SK-N-SH (cell line): ENCODE results near the gene PDE6B. TPM values are rescaled to one million over a fixed set of nuclear protein-coding genes. Genes with fewer than 3 reads are reported as not detected.

Experiments
- CTCF ChIA-PET: fragments of 300-600, 350-600 bp; formaldehyde crosslinking; extraction: SDS; loops from one replicate; lab custom pipeline; 2021; lab: Yijun Ruan, JAX
- POLR2A ChIA-PET: fragments of 350-600 bp; sonication (Branson Sonifier 250); formaldehyde crosslinking; extraction: SDS; loops from one replicate; lab custom pipeline; 2020; ENCODE audit warnings: antibody characterized with exemption, inconsistent platforms; lab: Yijun Ruan, JAX
- DNase-seq: peaks from one replicate; pipeline ENCODE4 v3.0.0; 2012
- H2AFZ ChIP-seq: fragments of 200-600 bp; sonication (generic); 2 replicates; pipeline ENCODE4 v1.8.1; 2016; ENCODE audit warnings: antibody characterized with exemption, mild to moderate bottlenecking, low read depth
- H3F3A ChIP-seq: fragments of 200-600 bp; sonication (generic); replicated peaks from 2 replicates; pipeline ENCODE3; 2016; ENCODE audit warnings: antibody characterized with exemption, mild to moderate bottlenecking; ENCODE audit not compliant: insufficient read depth
- H3K27ac ChIP-seq, 2 experiments: fragments of 200-500 bp in 1 of 2; fragments of 200-600 bp in 1 of 2; sonication (Bioruptor generic) in 1 of 2; sonication (generic), shearing (Covaris generic) in 1 of 2; 2 replicates each; pipeline versions ENCODE4 v1.5.1 to v1.6.1; 2014 to 2016; ENCODE audit warnings: low read depth in 2 of 2, inconsistent platforms in 1 of 2, low read length in 1 of 2, mild to moderate bottlenecking in 1 of 2, mixed read lengths in 1 of 2
- H3K27me3 ChIP-seq: fragments of 200-600 bp; sonication (generic), shearing (Covaris generic); 2 replicates; pipeline ENCODE4 v1.6.1; 2016; ENCODE audit warnings: mixed run types; ENCODE audit not compliant: insufficient read depth
- H3K36me3 ChIP-seq, 2 experiments: fragments of 200-500 bp in 1 of 2; fragments of 200-600 bp in 1 of 2; sonication (Bioruptor generic) in 1 of 2; sonication (generic) in 1 of 2; replicated peaks in 1 of 2; 2 replicates each; pipeline versions ENCODE3 to v1.5.1; 2014 to 2016; ENCODE audit warnings: low read length in 1 of 2, mild to moderate bottlenecking in 1 of 2; ENCODE audit not compliant: insufficient read depth in 2 of 2, control insufficient read depth in 1 of 2
- H3K4me1 ChIP-seq, 2 experiments: fragments of 200-500 bp in 1 of 2; fragments of 200-600 bp in 1 of 2; sonication (Bioruptor generic) in 1 of 2; sonication (generic), shearing (Covaris generic) in 1 of 2; 2 replicates each; pipeline versions ENCODE4 v1.5.1 to v1.6.1; 2014 to 2016; ENCODE audit warnings: low read depth in 1 of 2, low read length in 1 of 2, mixed run types in 1 of 2; ENCODE audit not compliant: insufficient read depth in 2 of 2, control insufficient read depth in 1 of 2
- H3K4me2 ChIP-seq: fragments of 200-600 bp; sonication (generic), shearing (Covaris generic); 2 replicates; pipeline ENCODE4 v1.6.1; 2017; ENCODE audit warnings: mixed run types
- H3K4me3 ChIP-seq, 2 experiments: fragments of 200-500 bp in 1 of 2; fragments of 200-600 bp in 1 of 2; sonication (Bioruptor generic) in 1 of 2; sonication (generic), shearing (Covaris generic) in 1 of 2; 2 replicates each; pipeline versions ENCODE4 v1.5.1 to v1.8.1; 2014 to 2016; ENCODE audit warnings: low read depth in 2 of 2, inconsistent platforms in 1 of 2, low read length in 1 of 2, mild to moderate bottlenecking in 1 of 2, mixed read lengths in 1 of 2, moderate library complexity in 1 of 2
- H3K79me2 ChIP-seq: fragments of 200-600 bp; sonication (generic); 2 replicates; pipeline ENCODE4 v1.8.1; 2017; ENCODE audit warnings: mild to moderate bottlenecking; ENCODE audit not compliant: insufficient read depth
- H3K9ac ChIP-seq: fragments of 200-600 bp; sonication (generic); 2 replicates; pipeline ENCODE4 v1.6.1; 2017; ENCODE audit warnings: mixed run types
- H3K9me2 ChIP-seq: fragments of 200-600 bp; sonication (generic); 2 replicates; pipeline ENCODE4 v1.6.1; 2017; ENCODE audit warnings: mixed run types
- H3K9me3 ChIP-seq: fragments of 200-600 bp; sonication (generic); 2 replicates; pipeline ENCODE4 v1.6.1; 2017; ENCODE audit warnings: mixed run types, mild to moderate bottlenecking, moderate library complexity
- H4K20me1 ChIP-seq: fragments of 200-600 bp; sonication (generic); 2 replicates; pipeline ENCODE4 v1.6.1; 2017; ENCODE audit warnings: mild to moderate bottlenecking, mixed run types; ENCODE audit not compliant: insufficient read depth
- CHD2 ChIP-seq: fragments of 150-350 bp; IDR thresholded peaks from 2 replicates; pipeline ENCODE4 v1.6.1; 2018; ENCODE audit warnings: low read length; ENCODE audit not compliant: partially characterized antibody
- FOSL2 ChIP-seq: IDR thresholded peaks from 2 replicates; pipeline ENCODE4 v1.4.0; 2012; ENCODE audit warnings: low read depth, mild to moderate bottlenecking, moderate library complexity, borderline replicate concordance
- FOXM1 ChIP-seq: IDR thresholded peaks from 2 replicates; pipeline ENCODE4 v1.4.0; 2012; ENCODE audit warnings: low read depth, mild to moderate bottlenecking
- GABPA ChIP-seq: IDR thresholded peaks from 2 replicates; pipeline ENCODE4 v1.4.0; 2012; ENCODE audit warnings: low read depth, mild to moderate bottlenecking
- MAX ChIP-seq: IDR thresholded peaks from 2 replicates; pipeline ENCODE4 v1.4.0; 2012; ENCODE audit warnings: low read depth
- MXI1 ChIP-seq: IDR thresholded peaks from 2 replicates; pipeline ENCODE4 v1.6.1; 2012; ENCODE audit warnings: mild to moderate bottlenecking, low read depth, low read length, improper control_type of control experiment
- NFIC ChIP-seq: IDR thresholded peaks from 2 replicates; pipeline ENCODE4 v1.4.0; 2012; ENCODE audit warnings: borderline replicate concordance
- NRF1 ChIP-seq: IDR thresholded peaks from 2 replicates; pipeline ENCODE4 v1.6.1; 2012; ENCODE audit warnings: low read depth, mild to moderate bottlenecking, low read length
- POLR2AphosphoS5 ChIP-seq: IDR thresholded peaks from 2 replicates; pipeline ENCODE4 v1.6.1; 2012; ENCODE audit warnings: low read depth, low read length
- RAD21 ChIP-seq: IDR thresholded peaks from 2 replicates; pipeline ENCODE4 v1.6.1; 2012; ENCODE audit warnings: mild to moderate bottlenecking, low read length
- RFX5 ChIP-seq: IDR thresholded peaks from 2 replicates; pipeline ENCODE4 v1.6.1; 2012; ENCODE audit warnings: mild to moderate bottlenecking, improper control_type of control experiment, low read length
- TCF12 ChIP-seq: IDR thresholded peaks from 2 replicates; pipeline ENCODE4 v1.4.0; 2012
- TEAD4 ChIP-seq: IDR thresholded peaks from 2 replicates; pipeline ENCODE4 v1.4.0; 2012; ENCODE audit warnings: mild to moderate bottlenecking, borderline replicate concordance; ENCODE audit not compliant: insufficient read depth
- WGBS: methylation state at CpG from one replicate; pipeline ENCODE4 v1.1.6; 2017; ENCODE audit warnings: low lambda C conversion rate; 5-methylcytosine and 5-hydroxymethylcytosine counted together
- polyA plus RNA-seq, 3 experiments: library from polyadenylated mRNA; depleted of rRNA; stranded (reverse); fragments of >200 nt; gene quantifications; 2 replicates each; pipeline ENCODE4 v1.2.3, GENCODE V29; 2012
- TF ChIP-seq, protein P1 (sequence below): IDR thresholded peaks from 2 replicates; pipeline ENCODE4 v1.4.0; 2012; ENCODE audit warnings: low read depth, borderline replicate concordance

PDE6B gene
- polyA plus RNA-seq, 1 of the 3 experiments (the other 2 are of a cell fraction), result 1.2 TPM

GRCh38 chr4:661231-661630 is 35.9 kb downstream of the PDE6B start:
- H3F3A ChIP-seq, result no peaks in the 10 kb centered on the region
- no peaks in the 10 kb centered on the region for H3K79me2 ChIP-seq
- no peaks in the 10 kb centered on the region for H3K36me3 ChIP-seq
- DNase-seq, result no peak
- no peak overlapping the region for H3K4me2 ChIP-seq
- peaks cover 0 to 33% of the 10 kb centered on the region in 2 experiments; a peak in 1 of 4 replicates for H3K4me1 ChIP-seq
- no peak overlapping the region for H3K27ac ChIP-seq
- TF ChIP-seq TCF12 (no peak), FOSL2 (no peak), NRF1 (no peak)
- H3K9me2 ChIP-seq, result no peaks in the 10 kb centered on the region
- WGBS, result 33% methylated on average over 1 of the region's 3 CpGs
- no peak overlapping the region for H2AFZ ChIP-seq
- CTCF ChIA-PET, result no interaction called here
- no peak overlapping the region for H3K4me3 ChIP-seq
- no peak overlapping the region for H3K9ac ChIP-seq
- POLR2A ChIA-PET, result no interaction called here
- no peaks in the 10 kb centered on the region for H4K20me1 ChIP-seq
- no peaks in the 10 kb centered on the region for H3K27me3 ChIP-seq
- no peaks in the 10 kb centered on the region for H3K9me3 ChIP-seq

DNA sequence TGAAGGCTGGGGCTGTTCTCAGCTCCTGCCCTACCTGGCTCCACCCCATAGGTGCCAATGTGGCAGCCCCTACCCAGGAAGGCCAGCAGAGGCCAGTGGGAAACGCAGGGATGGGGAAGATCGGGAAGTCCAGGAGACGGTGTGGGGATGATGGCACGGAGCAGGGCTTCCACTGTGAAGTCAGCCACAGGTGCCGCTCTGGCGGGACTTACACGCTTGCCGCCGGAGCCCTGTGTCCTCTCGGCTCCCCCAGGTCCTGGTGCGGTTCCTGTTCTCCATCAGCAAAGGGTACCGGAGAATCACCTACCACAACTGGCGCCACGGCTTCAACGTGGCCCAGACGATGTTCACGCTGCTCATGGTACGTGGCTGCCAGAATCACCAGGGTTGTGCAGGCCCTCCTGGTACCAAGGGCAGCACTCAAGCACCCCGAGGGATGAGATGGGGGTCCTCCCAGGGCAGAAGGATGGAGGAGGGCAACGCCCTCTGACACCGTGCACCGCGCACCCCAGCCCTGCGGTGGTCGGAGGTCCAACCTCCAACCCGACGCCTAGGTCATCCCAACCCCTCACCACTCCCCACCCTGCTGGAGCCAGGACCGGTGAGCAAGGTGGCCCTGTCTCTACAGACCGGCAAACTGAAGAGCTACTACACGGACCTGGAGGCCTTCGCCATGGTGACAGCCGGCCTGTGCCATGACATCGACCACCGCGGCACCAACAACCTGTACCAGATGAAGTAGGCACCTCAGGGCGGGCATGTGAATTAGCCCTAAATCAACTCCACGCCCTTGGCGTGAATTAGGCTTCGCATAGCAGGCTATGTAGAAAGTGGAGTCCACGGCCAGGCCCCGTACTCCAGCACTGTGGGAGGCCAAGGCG is 36.7 kb downstream of the PDE6B start:
- Histone ChIP-seq H3K4me2 (no peak overlapping the region), H3K79me2 (no peaks in the 10 kb centered on the region), H3K27me3 (no peaks in the 10 kb centered on the region), H3K9ac (no peak overlapping the region), H3K9me3 (no peaks in the 10 kb centered on the region), H3K4me3 (no peak overlapping the region), H3K27ac (no peak overlapping the region), H3F3A (no peaks in the 10 kb centered on the region), H3K36me3 (no peaks in the 10 kb centered on the region), H2AFZ (no peak overlapping the region), H3K9me2 (no peaks in the 10 kb centered on the region), H3K4me1 (peaks cover 0 to 26% of the 10 kb centered on the region in 2 experiments; a peak in 1 of 4 replicates), H4K20me1 (no peaks in the 10 kb centered on the region)
- TF ChIP-seq, protein P1, sequence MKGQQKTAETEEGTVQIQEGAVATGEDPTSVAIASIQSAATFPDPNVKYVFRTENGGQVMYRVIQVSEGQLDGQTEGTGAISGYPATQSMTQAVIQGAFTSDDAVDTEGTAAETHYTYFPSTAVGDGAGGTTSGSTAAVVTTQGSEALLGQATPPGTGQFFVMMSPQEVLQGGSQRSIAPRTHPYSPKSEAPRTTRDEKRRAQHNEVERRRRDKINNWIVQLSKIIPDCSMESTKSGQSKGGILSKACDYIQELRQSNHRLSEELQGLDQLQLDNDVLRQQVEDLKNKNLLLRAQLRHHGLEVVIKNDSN, result no peak
- TF ChIP-seq RAD21, result no peak
- TF ChIP-seq TEAD4, result no peak
- no peak for TF ChIP-seq FOSL2
- no peak for TF ChIP-seq GABPA
- TF ChIP-seq MXI1, result no peak
- TF ChIP-seq NFIC, result no peak
- TF ChIP-seq CHD2, result no peak
- TF ChIP-seq MAX, result no peak
- TF ChIP-seq RFX5, result no peak
- no peak for TF ChIP-seq FOXM1
- no peak for TF ChIP-seq POLR2AphosphoS5
- ChIA-PET CTCF (interaction anchor here (1.1 kb wide), 1 partner anchor 9 kb away, joined by 3 read pairs; no protein-coding TSS in a partner anchor), POLR2A (no interaction called here)
- 79% methylated on average over 17 of the region's 42 CpGs for WGBS
- DNase-seq, result no peak
